Measurements from ENCODE around the gene NACC2.

NACC2 gene

DNA sequence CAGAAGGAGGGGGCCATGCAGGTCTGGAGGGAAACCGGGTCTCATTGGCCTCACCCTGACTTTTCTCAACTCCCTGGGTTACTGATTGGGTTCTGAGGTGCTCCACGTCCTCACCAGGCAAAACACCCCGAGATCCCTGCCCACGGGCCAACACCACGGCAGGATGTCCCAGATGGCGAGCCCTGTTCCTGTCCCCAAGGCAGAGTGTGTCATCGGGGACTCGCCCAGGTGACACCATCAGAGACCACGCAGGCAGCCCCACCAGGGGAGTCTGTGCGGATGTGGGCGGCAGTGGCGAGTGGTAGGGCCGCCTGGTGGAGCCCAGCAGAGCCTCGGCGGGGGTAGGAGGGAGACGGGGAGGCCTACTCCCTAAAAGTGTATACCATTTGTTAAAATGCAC lies 74.9 kb downstream of the NACC2 start:
- no peak for DNase-seq

DNA sequence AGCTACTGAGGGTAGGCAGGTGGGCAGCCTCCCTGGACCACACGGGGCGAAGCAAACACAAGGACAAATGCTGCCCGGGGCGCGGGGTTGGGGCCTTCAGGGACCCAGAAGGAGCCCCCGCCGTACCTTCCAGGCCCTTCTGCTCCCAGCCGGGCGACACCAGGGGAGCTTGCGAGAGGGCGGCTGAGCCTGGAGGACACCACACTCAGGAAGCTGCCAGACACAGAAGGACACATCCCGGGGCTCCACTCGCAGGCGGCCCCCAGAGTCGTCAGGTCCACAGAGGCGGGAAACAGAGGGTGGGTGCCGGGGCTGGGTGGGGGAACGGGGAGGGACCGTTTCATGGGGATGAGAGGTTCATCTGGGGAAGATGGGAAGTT lies 75.4 kb downstream of the NACC2 start:
- DNase-seq = no peak

DNA sequence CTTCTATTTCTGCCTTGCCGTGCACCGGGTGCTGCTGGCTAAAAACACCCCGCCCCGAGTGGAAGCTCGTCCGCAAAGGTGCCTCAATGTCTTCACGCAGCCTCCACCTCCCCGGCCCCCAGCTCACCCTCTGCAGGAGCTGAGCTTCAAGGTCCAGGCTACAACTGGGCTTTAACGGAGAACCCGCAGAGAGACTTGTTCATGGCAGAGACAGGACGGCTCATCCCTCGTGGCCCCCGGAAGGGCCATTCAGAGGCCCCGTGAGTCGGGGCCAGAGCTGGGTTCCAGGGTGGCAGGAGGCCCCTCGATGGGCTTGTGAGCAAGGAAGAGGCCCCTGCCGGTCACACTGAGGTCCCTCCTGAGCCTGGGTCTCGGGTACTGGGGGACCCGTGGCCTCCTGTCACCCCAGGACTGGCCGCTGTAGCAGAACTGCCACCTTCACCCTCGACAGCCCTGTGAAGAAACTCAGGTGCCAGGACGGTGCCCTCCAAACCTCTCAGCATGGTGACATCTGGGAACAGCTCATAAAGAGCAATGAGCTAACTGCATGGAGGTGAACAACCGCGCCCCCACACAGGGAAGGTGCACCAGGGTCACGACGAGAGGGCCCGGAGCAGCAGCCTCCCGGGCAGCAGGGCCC lies 75.9 kb downstream of the NACC2 start:
- peak in 1 of 5 donors; percentile 7 for DNase-seq

DNA sequence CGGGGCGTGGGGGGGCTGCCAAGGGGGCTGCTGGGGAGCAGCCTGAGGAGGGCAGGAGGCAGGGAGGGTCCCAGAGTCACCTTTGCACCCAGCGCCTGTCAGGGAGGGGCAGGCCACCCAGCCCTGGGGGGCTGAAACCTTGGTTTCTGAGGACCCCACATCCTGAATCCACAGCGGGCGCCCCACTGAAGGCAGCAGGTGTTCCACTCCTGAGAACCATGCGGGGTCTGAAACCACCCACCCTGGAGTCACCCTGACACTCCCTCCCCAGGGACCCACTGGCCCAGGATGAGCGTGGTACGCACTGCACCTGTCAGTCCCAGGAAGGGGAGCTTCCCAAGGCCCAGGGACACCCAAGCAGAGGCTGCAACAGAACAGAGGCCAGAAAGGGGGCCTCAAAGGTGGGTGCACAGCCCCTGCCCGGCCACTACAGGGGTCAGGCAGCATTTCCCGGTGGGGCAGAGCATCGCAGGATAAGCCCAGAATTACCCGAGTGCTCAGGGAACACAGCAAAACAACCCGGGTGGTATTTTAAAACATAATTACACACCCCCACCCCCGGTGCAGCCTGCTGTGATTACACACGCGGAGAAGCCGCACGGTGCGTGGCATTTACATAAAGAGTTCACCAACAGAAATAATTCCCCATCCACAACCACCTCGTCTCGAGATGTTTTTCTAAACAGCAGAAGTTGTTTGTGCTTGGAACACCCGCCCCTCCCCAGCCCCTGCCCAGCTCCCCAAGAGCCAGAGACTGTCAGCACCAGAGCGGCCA lies 76.6 kb downstream of the NACC2 start:
- peak in 1 of 5 donors; percentile 8 for DNase-seq

DNA sequence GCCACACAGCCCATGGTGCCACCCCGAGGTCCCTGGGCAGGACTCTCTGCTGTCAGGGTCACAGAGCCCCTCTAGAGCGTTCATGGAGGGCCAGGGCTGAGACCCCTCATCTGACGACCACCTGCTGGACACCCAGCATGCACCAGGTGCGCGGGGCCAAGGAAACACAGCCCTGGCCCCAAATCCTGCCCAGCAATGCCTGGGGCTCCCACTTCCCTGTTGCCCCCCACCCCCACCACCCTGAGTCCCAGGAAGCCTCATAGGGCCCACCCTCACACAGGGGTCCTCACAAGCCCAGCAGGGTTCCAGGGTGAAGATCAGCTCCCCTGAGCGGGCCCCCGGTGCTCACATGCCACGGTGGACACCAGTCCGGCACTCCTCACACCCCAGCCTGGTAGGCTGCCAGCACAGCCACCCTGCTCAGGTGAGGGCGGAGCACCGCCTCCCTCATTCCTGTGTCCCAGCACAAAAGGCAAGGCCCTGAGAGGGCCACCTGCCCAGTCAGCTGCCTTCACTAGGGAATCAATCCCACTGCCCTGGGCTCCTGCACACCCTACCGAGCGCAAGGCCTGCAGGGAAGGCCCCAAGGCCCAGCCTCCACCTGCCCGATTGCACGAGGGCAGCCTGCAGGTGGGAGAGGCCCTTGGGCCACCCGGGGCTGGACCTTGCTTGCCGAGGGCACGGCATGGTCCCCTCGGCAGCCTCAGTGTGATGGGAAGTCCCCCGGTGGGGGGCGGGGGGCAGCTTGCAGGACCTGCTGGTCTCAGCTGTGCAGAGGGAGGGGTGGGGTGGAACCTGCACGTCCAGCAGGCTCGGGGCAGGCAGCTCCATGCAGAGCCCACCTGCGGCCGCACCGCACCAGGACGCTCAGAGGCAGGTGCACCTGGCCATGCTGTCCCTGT lies 77.5 kb downstream of the NACC2 start:
- peak in 1 of 5 donors; percentile 6 for DNase-seq

DNA sequence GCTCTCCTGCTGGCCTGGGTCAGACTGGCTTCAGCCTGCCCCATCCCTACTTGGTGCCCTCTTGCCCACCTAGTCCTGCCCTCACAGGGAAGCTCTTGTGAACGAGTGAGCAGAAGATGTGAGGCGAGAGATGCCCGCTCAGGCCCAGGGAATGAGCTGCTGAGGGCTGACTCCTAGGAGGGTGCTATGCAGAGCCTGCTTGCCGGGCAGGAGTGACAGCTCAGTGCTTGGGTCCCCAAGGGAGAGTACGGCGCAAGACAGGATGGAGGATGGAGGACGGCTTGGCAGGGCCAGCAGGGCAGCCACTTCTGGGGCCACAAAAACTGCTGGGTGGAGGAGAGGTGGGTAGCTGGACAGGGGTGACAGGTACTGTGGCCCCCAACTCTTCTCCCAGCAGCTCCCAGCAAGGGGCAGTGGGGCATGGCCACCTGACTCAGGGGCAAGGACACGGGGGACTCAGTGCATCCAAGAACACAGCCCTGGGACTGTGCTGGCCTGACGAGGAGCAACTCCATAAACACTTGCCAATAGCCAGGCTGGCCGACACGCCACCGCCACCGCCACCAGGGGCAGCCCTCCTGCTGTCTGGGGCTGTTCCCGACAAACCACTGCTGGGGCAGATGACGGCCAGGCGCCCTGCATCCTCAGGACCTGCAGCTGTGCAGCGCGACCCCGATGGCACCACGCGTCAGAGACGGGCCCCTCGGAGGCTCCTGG lies 78.4 kb downstream of the NACC2 start:
- DNase-seq = peak in 1 of 5 donors; percentile 11

DNA sequence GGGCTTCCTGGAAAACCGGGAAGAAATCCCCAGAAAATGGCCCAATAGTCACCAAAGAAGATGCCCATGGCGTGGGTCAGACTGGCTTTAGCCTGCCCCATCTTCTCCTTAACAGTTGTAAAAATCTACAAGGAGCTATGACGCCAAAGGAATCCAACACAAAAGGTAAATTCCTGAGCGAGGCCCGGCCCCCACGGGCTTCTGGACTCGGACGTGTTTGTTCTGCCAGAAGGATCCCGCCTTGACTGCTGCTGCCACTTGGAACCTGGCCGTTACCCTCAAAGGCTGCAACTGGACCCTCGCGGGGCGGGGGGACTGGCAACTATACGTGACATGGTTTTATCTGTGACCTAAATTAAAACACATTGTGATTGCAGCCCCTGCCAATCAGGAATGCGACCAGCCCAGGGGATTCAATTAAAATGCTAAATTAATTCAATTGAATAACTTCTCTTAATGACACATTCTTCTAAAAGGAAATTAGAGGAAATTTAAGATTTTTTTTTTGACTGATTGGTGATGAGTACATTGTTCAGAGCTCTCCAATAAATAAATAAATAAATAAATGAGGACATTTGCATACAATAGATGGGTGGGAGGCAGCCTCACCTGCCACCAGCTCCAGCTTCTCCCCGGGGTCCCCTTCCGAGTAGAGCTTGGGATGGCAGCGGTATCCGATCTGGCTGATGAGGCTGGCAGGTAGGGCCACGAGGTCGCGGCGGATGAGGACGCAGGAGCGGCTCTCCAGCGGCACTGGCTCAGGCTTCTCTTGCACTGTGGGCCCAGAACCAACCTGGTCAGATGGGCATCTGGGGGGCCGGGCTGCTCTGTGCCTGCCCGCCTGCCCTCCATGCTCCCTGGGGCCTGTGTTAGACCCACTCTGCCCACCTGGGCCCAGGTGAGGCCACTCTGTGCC lies 79.2 kb downstream of the NACC2 start:
- no peak for DNase-seq

DNA sequence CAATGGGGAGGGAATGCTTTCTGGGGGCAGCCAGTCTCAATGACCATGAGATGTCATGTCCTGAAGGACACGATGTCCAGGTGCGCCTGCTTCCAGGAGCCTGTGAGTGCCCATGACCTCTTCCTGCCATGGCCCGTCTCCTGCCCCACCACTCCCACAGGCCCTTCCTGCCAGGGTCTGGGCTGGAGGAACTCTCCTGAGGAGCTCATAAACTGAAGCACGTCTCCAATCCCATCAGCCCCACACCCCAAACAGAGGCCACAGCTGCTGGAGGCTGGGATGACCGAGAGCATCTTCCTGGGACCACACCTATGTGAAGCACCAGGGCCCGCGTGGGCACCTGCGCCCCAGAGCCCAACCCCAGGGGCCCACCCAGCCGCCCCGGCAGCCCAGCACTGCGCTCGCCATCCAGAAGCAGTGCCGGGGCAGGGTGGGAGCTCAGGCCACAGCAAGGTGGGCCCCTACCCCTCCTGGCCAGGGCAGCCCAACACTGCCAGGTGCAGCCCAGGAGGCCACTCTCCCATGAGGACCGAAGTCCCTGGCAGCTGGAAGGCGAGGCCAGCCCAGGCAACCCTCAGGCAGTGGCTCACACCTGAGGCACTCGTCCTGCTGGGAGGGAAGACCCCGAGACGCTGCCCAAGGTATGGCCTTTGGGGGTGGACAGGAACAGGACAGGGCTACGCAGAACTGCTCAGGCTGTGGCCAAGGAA lies 80.0 kb downstream of the NACC2 start:
- peak in 1 of 5 donors; percentile 6 for DNase-seq

DNA sequence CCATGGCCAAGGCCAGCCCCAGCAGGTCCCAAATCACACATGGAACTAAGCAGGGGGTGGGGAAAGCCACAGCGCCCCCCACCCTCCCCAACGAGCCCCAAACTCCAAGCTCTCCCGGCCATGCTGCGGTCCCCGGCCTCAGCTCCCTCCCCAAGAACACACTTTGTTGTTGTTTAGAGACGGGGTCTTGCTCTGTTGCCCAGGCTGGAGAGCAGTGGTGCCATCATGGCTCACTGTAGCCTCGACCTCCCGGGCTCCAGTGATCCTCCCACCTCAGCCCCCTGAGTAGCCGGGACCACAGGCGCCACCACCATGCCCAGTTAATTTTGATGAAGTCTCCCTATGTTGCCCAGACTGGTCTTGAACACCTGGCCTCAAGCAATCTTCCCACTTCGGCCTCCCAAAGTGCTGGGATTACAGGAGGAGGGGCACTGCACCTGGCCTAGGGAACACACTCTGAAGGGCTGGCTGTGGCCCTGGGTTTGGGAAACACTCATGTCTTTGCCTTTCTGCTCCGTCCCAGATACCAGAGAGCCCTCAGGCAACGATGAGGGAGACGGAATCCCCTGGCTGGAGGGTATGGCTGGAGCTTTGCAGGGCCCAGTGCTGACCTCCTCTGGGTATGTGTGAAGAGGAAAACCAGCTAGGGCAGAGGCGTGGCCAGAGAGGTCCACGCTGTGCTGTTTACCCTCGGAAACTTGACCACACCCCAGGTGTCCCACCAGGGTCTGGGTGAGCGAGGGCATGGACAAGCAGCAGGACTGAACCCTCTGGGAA lies 80.8 kb downstream of the NACC2 start:
- no peak for DNase-seq

DNA sequence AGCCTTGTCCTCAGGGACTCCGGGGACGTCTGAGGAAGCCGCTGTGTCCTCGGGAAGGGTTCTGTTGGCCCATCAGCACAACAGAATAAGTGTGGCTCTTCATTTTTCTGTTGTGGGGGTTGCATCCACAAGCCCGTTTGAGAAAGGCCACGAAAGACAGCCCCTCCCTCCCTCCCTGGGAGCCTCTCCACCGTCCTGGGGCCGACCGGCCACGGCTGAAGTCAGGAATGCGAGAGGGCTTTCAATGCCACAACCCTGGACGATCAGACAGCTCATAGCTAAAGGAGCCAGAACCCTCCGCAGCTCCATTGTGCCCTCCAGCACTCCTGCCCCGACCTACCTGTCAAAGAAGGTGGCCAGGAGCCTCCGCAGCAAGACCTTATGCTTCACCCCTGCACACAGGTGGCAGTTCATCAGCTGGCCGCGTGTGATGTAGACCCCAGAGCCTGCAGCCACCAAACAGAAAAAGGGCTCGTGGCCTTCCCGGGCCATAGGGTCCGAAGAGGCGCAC lies 81.5 kb downstream of the NACC2 start:
- DNase-seq = no peak

DNA sequence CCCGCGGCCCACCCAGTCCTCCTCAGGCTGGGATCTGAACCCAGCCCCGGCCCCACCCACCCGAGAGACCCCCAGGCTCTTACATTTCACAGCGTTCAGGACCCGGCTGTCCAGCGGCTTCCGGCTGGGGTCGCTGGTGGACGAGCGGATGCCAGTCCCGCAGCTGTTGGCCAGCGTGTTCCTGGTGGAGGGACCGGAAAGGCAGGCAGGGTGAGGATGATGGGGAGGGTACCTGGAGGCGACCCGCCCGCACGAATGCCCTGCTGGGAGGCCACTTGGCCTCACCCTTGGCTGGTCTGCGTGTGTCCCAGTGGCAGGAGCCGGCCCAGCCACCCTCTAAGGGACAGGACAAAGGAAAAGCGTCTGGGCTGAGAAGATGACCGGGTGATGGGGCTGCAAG lies 82.0 kb downstream of the NACC2 start:
- peak in 1 of 5 donors; percentile 7 for DNase-seq

DNA sequence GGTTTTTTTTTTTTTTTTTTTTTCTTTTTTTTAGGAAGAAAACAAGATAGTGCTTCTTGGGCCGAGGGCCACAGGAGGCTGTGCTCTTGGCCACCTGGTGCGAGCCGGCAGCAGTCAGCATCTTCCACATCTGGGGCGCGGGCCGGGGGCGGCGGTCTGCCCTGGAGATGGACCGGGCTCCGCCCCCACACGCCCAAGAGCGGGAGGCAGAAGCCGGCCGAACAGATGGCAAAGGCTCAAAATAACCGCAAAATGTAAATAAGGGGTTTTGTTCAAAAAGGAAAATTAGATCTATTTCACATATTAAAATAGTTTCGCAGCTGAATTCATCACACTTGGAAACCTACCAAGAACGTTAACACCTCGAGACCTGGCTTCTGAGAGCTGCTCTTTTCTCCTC lies 82.4 kb downstream of the NACC2 start:
- no peak for DNase-seq

DNA sequence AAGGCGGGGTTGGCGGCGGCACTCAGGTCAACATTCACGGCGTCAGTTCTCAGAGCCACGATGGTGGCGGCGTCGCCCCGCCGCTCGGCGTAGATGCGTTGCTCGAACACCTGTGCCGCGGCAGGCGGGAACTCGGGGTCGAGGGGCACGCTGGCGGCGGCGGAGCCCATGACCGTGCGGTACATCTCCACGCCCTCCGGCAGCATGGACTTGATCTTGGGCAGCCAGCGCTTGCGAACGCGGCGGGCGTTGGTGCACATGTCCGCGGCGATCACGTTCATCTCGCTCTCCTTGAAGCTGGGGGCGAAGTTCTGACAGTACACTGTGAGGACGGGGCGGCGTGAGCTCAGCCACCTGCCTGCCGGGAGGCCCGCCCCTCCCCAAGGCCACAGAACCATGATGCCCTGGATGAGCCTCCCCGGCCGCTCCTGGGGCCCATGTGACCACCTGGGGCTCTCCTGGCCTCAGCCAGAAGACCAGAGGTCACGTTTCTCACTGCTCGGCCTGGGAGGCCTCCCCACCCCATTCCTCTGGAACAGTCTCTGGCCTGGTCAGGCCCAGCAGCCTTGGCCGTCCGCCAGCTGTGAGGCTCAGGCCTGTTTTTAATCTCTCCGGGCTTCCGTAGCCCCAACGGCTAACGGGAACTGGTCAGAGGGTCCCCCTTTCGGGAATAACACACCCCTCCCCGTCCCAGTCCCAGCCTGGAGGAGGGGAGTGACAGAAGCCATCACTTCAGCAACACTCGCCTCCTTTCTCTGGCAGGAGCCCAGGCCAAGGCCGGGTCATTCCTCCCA lies 83.2 kb downstream of the NACC2 start:
- DNase-seq = peak in 2 of 5 donors; percentile 3 to 11

DNA sequence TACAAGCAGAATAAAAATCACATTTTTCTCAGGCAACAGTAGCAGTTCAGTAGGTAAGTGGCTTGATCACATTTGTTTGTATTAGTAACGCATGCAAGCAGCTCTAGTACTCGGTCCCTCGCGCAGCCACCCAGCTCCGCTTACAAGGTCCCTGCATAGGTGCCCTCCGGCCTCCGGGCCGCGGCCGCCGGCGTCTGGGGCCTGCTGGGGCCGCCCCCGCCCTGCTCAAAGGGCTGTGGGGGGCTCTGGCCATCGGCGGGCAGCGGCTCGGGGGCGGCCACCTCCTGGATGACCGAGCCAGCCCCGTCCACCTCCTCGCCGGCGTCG lies 83.8 kb downstream of the NACC2 start:
- no peak for DNase-seq

DNA sequence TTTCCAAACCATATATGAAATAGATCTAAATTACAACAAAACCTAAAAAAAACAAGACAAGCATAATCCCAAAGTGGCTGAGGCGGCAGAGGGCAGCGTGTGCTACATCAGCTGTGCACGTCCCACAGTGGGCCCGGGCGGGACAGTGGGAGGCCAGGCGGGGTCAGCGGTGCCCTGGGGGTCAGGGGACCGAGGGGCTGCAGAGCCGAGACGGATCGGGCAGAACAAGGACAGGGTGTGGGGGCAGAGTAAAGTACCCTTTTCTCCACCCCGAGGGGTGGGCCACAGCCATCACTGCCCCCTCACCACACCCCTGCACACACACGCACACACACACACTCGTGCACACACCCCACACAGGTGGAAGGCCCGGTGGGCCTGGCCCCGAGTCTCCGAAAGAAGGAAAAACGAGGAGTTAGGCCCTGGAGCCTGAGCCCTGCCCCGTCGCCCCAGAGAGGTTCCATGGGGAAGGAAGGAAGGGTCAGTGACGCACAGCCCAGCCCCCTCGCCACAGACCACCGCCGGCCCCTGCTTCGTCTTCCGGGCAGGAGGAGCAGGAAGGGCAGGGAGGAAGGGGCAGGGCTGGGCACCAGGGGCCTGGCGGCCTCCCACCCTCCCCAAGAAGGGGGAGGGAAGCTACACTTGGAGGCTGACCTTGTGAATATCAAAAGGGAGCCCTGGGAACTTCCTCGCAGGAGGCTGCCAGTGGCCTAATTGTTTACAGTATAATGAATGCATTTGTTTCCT lies 84.3 kb downstream of the NACC2 start:
- peak in 1 of 5 donors; percentile 8 for DNase-seq

DNA sequence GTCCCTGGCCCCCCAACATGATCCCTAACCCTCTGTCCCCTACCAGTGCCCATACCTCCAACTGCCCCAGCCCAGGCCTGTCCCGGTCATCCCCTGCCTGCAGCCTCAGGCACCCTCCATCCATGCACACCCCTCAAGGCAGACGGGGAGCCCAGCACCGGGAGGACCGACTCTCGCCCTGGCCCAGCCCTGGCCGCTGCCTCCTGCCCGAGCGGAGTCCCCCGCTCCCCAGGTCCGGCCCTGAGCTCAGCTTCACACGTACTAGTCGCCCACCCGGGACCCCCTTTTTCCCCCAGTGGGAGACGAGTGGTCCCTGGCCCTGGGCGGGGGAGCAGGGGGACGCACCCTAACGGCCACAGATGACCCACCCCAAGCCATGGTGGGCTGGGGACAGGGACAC lies 84.9 kb downstream of the NACC2 start:
- DNase-seq = peak in 1 of 5 donors; percentile 5

DNA sequence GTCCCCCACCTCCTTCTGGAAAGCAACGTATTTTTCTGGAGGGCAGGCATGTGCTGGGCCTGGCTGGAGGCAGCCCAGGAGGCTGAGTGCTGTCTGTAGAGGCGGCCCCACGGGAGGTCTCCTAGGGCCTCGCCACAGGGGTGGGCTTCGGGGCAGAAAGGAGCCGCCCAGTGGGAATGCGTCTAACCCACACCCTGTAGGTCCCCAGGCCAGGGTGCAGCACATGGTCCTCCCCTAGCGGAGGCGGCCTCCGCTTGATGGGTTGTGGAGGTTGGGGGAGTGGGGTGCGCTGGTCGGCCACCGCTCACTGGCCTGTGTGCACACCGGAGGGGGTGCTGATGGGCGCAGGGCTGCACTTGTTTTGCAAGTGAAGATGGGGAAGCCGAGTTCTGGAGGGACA lies 85.6 kb downstream of the NACC2 start:
- DNase-seq = no peak

DNA sequence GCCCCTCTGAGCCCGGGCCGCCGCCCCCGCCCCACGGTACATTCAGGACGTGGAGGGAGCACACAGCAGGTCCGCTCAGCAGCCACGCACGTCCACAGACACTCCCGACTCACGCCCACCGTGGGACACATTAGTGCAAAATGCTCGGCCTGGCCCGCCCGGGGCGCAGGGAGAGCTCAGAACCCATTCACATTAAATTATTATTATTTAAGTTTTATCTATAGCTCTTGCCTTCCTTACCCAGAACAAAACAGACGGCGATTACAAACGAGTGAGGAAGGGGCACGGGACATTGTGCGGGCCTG lies 86.4 kb downstream of the NACC2 start:
- no peak for DNase-seq
